Mucosa of rectum (tissue), 2 donors: Measurements from ENCODE around the gene WDR18.

Source experiments
- H3K27ac ChIP-seq, 2 donors: one replicate each; pipeline ENCODE4 v1.7.0; 2013; ENCODE audit warnings: inconsistent platforms in 2 of 2, low read depth in 2 of 2, low read length in 2 of 2
- H3K27me3 ChIP-seq, 2 donors: one replicate each; pipeline ENCODE4 v1.7.0; 2013; ENCODE audit warnings: low read length in 2 of 2; ENCODE audit not compliant: control insufficient read depth in 2 of 2, insufficient read depth in 2 of 2
- H3K36me3 ChIP-seq, 2 donors: one replicate each; pipeline ENCODE4 v1.7.0; 2013; ENCODE audit warnings: low read length in 2 of 2; ENCODE audit not compliant: control insufficient read depth in 2 of 2, insufficient read depth in 2 of 2
- H3K4me1 ChIP-seq, 2 donors: one replicate each; pipeline ENCODE4 v1.7.0; 2013; ENCODE audit warnings: low read length in 2 of 2, mild to moderate bottlenecking in 1 of 2; ENCODE audit not compliant: control insufficient read depth in 2 of 2, insufficient read depth in 2 of 2
- H3K4me3 ChIP-seq, 2 donors: one replicate each; pipeline ENCODE4 v1.7.0; 2013; ENCODE audit warnings: low read length in 2 of 2
- H3K9ac ChIP-seq, 2 donors: one replicate each; pipeline ENCODE4 v1.7.0; 2013; ENCODE audit warnings: low read length in 2 of 2, low read depth in 1 of 2, mild to moderate bottlenecking in 1 of 2
- H3K9me3 ChIP-seq, 2 donors: one replicate each; pipeline ENCODE4 v1.7.0; 2013; ENCODE audit warnings: low read length in 2 of 2; ENCODE audit not compliant: control insufficient read depth in 2 of 2
- donor health status: healthy.
- donor health status: Normal muscosa, but diverticular disease.

Gene WDR18

GRCh38 chr19:991932-992669 is 8.0 kb downstream of the WDR18 start:
- Histone ChIP-seq H3K9ac (no peak overlapping the region), H3K4me1 (peaks cover 5 to 7% of the 10 kb centered on the region in 2 donors), H3K27me3 (peaks cover 11 to 16% of the 10 kb centered on the region in 2 donors), H3K4me3 (no peak overlapping the region), H3K36me3 (peaks cover 0 to 15% of the 10 kb centered on the region in 2 donors), H3K27ac (no peak overlapping the region), H3K9me3 (no peaks in the 10 kb centered on the region)

DNA sequence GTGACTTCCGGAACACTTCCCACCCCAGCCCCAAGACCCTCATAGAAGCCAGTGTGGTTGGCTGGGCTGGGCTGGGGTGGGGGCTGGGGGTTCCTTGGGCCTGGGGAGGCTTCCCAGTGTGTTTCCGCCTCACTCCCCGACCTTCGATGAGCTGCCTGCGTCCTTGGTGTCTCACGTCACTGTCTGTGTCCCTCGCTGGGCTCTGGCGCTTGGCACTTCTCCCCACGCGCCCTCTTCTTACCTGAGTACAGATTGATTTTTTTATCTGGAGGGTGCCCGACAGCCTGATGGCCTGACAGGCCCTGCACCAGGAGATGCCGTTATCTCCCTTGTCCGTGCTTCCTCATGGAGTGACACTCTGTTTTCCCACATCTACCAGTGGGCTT is 8.5 kb downstream of the WDR18 start:
- no peak overlapping the region for H3K27ac ChIP-seq
- no peak overlapping the region for H3K4me3 ChIP-seq
- peaks cover 0 to 15% of the 10 kb centered on the region in 2 donors for H3K36me3 ChIP-seq

DNA sequence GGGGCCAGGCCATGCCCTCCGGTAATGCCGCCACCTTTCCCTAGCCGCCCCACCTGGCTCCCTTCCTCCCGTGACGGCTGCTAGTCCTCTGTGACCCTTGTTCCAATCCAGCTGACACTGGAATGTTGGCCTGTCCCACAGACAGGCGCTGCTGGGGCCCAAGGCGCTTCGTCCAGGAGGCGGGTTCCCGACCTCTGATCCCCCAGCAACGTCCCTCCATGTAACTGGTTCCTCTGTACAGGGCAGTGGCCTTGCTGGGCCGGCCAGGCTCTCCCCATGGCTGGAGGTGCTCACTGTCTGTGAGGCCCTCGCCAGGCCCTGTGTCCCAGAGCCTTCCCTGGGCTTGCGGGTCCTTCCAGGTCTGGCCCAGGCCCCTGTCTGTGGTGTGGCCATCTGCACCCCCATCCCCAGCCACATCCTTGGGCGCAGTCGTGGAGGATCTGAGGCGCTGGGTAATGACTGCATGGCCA is 9.3 kb downstream of the WDR18 start:
- no peak overlapping the region for H3K9ac ChIP-seq
- H3K36me3 ChIP-seq, result peaks cover 0 to 12% of the 10 kb centered on the region in 2 donors
- no peak overlapping the region for H3K4me3 ChIP-seq
- H3K27me3 ChIP-seq, result peaks cover 24 to 29% of the 10 kb centered on the region in 2 donors
- no peaks in the 10 kb centered on the region for H3K9me3 ChIP-seq
- H3K27ac ChIP-seq, result no peak overlapping the region
- peaks cover 5 to 7% of the 10 kb centered on the region in 2 donors for H3K4me1 ChIP-seq

More for the DNA sequence above, 8.5 kb downstream of the WDR18 start:
- H3K27me3 ChIP-seq, result peaks cover 17 to 22% of the 10 kb centered on the region in 2 donors
- no peak overlapping the region for H3K9ac ChIP-seq
- no peaks in the 10 kb centered on the region for H3K9me3 ChIP-seq
- H3K4me1 ChIP-seq, result peaks cover 5 to 7% of the 10 kb centered on the region in 2 donors

DNA sequence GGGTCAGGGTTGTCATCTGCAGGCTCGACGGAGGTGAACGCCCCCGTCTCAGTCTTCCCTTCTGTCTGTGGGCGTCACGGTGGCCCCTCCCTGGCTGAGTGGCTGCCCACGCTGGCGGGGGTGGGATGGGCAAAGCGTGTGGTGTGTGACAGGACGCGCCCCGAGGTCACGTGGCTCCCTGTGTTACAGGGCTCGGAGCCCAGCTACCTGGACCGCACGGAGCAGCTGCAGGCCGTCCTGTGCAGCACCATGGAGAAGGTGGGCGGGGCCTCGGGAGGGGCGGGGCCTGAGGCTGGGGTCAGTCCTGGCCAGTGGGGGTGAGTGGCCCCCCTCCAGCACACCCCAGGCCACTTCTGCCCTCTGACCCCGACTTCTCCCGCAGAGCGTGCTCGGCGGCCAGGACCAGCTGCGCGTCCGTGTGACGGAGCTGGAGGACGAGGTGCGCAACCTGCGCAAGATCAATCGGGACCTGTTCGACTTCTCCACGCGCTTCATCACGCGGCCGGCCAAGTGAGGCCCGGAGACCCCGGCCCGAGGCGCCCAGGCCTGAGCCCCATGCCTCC is 9.8 kb downstream of the WDR18 start:
- H3K27me3 ChIP-seq, result peaks cover 26 to 34% of the 10 kb centered on the region in 2 donors
- peaks cover 0 to 9% of the 10 kb centered on the region in 2 donors for H3K36me3 ChIP-seq
- no peak overlapping the region for H3K27ac ChIP-seq
- H3K9ac ChIP-seq, result no peak overlapping the region
- no peak overlapping the region for H3K4me3 ChIP-seq
- no peaks in the 10 kb centered on the region for H3K9me3 ChIP-seq
- H3K4me1 ChIP-seq, result peaks cover 5 to 7% of the 10 kb centered on the region in 2 donors

DNA sequence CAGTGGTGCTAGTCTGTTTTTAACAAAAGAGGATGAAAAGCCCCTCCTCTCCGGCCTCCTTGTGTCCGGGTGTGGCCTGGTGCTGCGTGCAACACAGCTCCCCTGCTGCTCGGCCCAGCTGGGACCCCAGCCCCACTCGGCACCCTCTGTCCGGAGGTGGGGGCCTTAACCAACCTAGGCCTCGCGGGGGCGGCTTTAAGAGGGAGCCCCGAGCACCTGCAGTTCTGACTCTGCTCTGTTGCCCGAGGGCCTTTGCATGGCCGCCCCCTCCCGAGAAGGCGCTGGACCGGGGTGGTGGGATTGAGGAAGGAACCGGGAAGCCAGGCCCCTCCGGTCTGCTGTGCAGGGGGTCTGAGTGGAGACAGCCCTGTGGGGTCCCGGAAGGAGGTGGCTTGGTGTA is 10.4 kb downstream of the WDR18 start:
- peaks cover 5 to 7% of the 10 kb centered on the region in 2 donors for H3K4me1 ChIP-seq
- peaks cover 0 to 9% of the 10 kb centered on the region in 2 donors for H3K36me3 ChIP-seq
- no peak overlapping the region for H3K27ac ChIP-seq
- no peak overlapping the region for H3K9ac ChIP-seq
- peaks cover 32 to 40% of the 10 kb centered on the region in 2 donors for H3K27me3 ChIP-seq
- H3K4me3 ChIP-seq, result no peak overlapping the region
- H3K9me3 ChIP-seq, result no peaks in the 10 kb centered on the region

- Histone ChIP-seq H3K27ac (no peak overlapping the region), H3K4me3 (no peak overlapping the region), H3K27me3 (peaks cover 33 to 40% of the 10 kb centered on the region in 2 donors), H3K4me1 (peaks cover 5 to 7% of the 10 kb centered on the region in 2 donors), H3K9me3 (no peaks in the 10 kb centered on the region), H3K36me3 (peaks cover 0 to 9% of the 10 kb centered on the region in 2 donors), H3K9ac (no peak overlapping the region)
Measured at GRCh38 chr19:995051-995827, 11.1 kb downstream of the WDR18 start.

- Histone ChIP-seq H3K27me3 (peaks cover 37 to 46% of the 10 kb centered on the region in 2 donors), H3K36me3 (peaks cover 0 to 9% of the 10 kb centered on the region in 2 donors), H3K27ac (no peak overlapping the region), H3K4me1 (peaks cover 5 to 10% of the 10 kb centered on the region in 2 donors), H3K9ac (no peak overlapping the region), H3K4me3 (no peak overlapping the region), H3K9me3 (no peaks in the 10 kb centered on the region)
Measured at GRCh38 chr19:996051-996838, 12.1 kb downstream of the WDR18 start.

DNA sequence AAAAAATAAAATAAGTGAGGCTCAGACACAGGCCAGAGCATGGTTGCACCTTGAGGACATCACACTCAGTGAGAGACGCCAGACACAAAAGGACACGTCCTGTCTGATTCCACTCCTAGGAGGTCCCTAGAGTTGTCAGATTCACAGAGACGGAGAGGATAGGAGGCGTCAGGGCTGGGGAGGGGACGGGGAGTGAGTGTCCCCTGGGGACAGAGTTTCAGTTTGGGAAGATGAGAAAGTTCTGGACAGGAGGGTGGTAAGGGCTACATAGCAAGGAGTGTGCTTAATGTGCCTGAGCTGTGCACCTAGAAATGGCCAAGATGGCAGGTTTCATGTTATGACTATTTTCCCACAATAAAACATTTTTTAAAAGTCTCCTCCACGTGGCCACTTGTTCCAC is 13.9 kb downstream of the WDR18 start:
- H3K4me3 ChIP-seq, result no peak overlapping the region
- peaks cover 5 to 10% of the 10 kb centered on the region in 2 donors for H3K4me1 ChIP-seq
- no peaks in the 10 kb centered on the region for H3K9me3 ChIP-seq
- H3K27me3 ChIP-seq, result peaks cover 43 to 46% of the 10 kb centered on the region in 2 donors
- no peak overlapping the region for H3K9ac ChIP-seq
- H3K36me3 ChIP-seq, result peaks cover 0 to 4% of the 10 kb centered on the region in 2 donors
- H3K27ac ChIP-seq, result no peak overlapping the region

DNA sequence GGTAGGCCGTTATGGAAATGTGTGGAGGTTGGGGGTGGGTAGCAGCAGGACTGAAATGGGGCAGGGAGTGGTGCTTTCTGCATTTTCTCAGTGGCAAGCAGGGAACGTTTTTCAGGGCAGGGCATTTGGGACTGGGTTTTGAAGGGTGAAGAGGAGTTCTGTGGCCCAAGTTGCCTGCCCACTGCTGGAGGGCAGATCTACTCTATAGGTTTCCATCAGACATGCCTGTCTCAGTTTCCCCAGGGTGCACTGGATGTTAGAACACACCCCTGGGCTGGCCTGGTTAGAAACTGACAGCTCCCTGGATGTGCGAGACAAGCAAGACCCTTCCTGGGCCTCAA is 15.2 kb downstream of the WDR18 start:
- H3K4me3 ChIP-seq, result no peak overlapping the region
- no peaks in the 10 kb centered on the region for H3K9me3 ChIP-seq
- H3K27me3 ChIP-seq, result peaks cover 43 to 46% of the 10 kb centered on the region in 2 donors
- H3K36me3 ChIP-seq, result no peaks in the 10 kb centered on the region
- H3K4me1 ChIP-seq, result peaks cover 5 to 10% of the 10 kb centered on the region in 2 donors
- no peak overlapping the region for H3K9ac ChIP-seq
- H3K27ac ChIP-seq, result no peak overlapping the region
